ENCODE measurements around the gene HCK. TPM values are rescaled to one million over a fixed set of nuclear protein-coding genes. Genes with fewer than 3 reads are reported as not detected.

HCK gene
- total RNA-seq, 2 donors from 2014 or later: 12.7 to 26.9 TPM

- DNase-seq (ENCODE audit: low spot score): peak; percentile 30
- intact Hi-C loops (cut with DNase I): no loop called here
These were observed 27.6 kb downstream of the HCK start for GRCh38 chr20:32079655-32080109.

- intact Hi-C loops (cut with DNase I): no loop called here
- DNase-seq (ENCODE audit: low spot score): no peak
These were observed 28.7 kb downstream of the HCK start for GRCh38 chr20:32080783-32081182.

- intact Hi-C loops (cut with DNase I): no loop called here
- no peak for DNase-seq (ENCODE audit: low spot score)
These were observed 31.4 kb downstream of the HCK start for GRCh38 chr20:32083469-32083868.

- no peak for DNase-seq (ENCODE audit: low spot score)
- intact Hi-C loops (cut with DNase I): no loop called here
These were observed 35.0 kb downstream of the HCK start for GRCh38 chr20:32087070-32087469.

GRCh38 chr20:32088759-32089158, 36.7 kb downstream of the HCK start:
- intact Hi-C loops (cut with DNase I): no loop called here
- DNase-seq (ENCODE audit: low spot score): peak; percentile 35

GRCh38 chr20:32089637-32090362, 37.8 kb downstream of the HCK start:
- intact Hi-C loops (cut with DNase I): no loop called here
- DNase-seq (ENCODE audit: low spot score): peak; percentile 51

GRCh38 chr20:32091888-32092346, 39.9 kb downstream of the HCK start:
- intact Hi-C loops (cut with DNase I): no loop called here
- DNase-seq (ENCODE audit: low spot score): peak; percentile 92

GRCh38 chr20:32098786-32099185, 46.7 kb downstream of the HCK start:
- DNase-seq (ENCODE audit: low spot score): no peak
- intact Hi-C loops (cut with DNase I): no loop called here

- intact Hi-C loops (cut with DNase I): no loop called here
- DNase-seq (ENCODE audit: low spot score): no peak
These were observed 56.9 kb downstream of the HCK start for GRCh38 chr20:32108814-32109391.

GRCh38 chr20:32109392-32110172, 57.5 kb downstream of the HCK start, which contains the start of gene TM9SF4:
Gene TM9SF4 (plus strand): TSS chr20:32109714. CDS start chr20:32109741, 27 bp downstream.
- intact Hi-C loops (cut with DNase I): no loop called here

GRCh38 chr20:32110173-32110704, 58.2 kb downstream of the HCK start:
- intact Hi-C loops (cut with DNase I): no loop called here
- no peak for DNase-seq (ENCODE audit: low spot score)

More at GRCh38 chr20:32109392-32110172, 57.5 kb downstream of the HCK start, which contains the start of gene TM9SF4:
- peak; percentile 96 for DNase-seq (ENCODE audit: low spot score)

GRCh38 chr20:32110727-32111126, 58.7 kb downstream of the HCK start:
- no peak for DNase-seq (ENCODE audit: low spot score)
- intact Hi-C loops (cut with DNase I): no loop called here

- no peak for DNase-seq (ENCODE audit: low spot score)
- intact Hi-C loops (cut with DNase I): no loop called here
These were observed 59.2 kb downstream of the HCK start for GRCh38 chr20:32111156-32111686.

GRCh38 chr20:32111753-32112152, 59.7 kb downstream of the HCK start:
- DNase-seq (ENCODE audit: low spot score): no peak
- intact Hi-C loops (cut with DNase I): no loop called here

- no peak for DNase-seq (ENCODE audit: low spot score)
- intact Hi-C loops (cut with DNase I): no loop called here
These were observed 60.8 kb downstream of the HCK start for GRCh38 chr20:32112841-32113240.

- no peak for DNase-seq (ENCODE audit: low spot score)
- intact Hi-C loops (cut with DNase I): no loop called here
These were observed 61.7 kb downstream of the HCK start for GRCh38 chr20:32113591-32114260.

- intact Hi-C loops (cut with DNase I): no loop called here
These were observed 62.4 kb downstream of the HCK start for GRCh38 chr20:32114305-32114960.

GRCh38 chr20:32115211-32115767, 63.2 kb downstream of the HCK start:
- intact Hi-C loops (cut with DNase I): no loop called here
- no peak for DNase-seq (ENCODE audit: low spot score)

More at GRCh38 chr20:32114305-32114960, 62.4 kb downstream of the HCK start:
- no peak for DNase-seq (ENCODE audit: low spot score)

Measured in posterior vena cava (tissue), 2 donors.